Measurements from ENCODE around the gene AGBL4.

- TF ChIP-seq CTCF (IDR thresholded peaks at IDR 0.05): no peak
- TF ChIP-seq POLR2A (IDR thresholded peaks at IDR 0.05): no peak
These were observed 1124.9 kb downstream of the AGBL4 start for GRCh38 chr1:48898894-48899293.

Data from heart left ventricle (tissue), 13 donors.